GM23338 (cell line): Measurements from ENCODE around the gene PRKCQ.

Experiments used
- CREB1 ChIP-seq: fragments of 250-450 bp; sonication (Bioruptor Pico); IDR thresholded peaks from 2 replicates; pipeline ENCODE4 v1.5.0; 2020; ENCODE audit warnings: low read depth, mild to moderate bottlenecking, moderate library complexity
- ETS1 ChIP-seq: IDR thresholded peaks from 2 replicates; pipeline ENCODE4 v1.6.1; 2016; ENCODE audit warnings: antibody characterized with exemption
- EZH2 ChIP-seq: fragments of 200-600 bp; sonication (generic); IDR thresholded peaks from one replicate; pipeline ENCODE4 v1.8.0; 2017; ENCODE audit warnings: antibody characterized with exemption, mild to moderate bottlenecking, low read depth; ENCODE audit not compliant: unreplicated experiment
- EZH2phosphoT487 ChIP-seq: fragments of 200-600 bp; sonication (generic); IDR thresholded peaks from one replicate; pipeline ENCODE4 v1.8.1; 2018; ENCODE audit warnings: antibody characterized with exemption; ENCODE audit not compliant: unreplicated experiment
- JUNB ChIP-seq: IDR thresholded peaks from one replicate; pipeline ENCODE4 v1.6.1; 2016; ENCODE audit warnings: antibody characterized with exemption; ENCODE audit not compliant: unreplicated experiment
- POLR2AphosphoS5 ChIP-seq: IDR thresholded peaks from 2 replicates; pipeline ENCODE4 v1.6.1; 2016; ENCODE audit warnings: antibody characterized with exemption, low read depth
- REST ChIP-seq: IDR thresholded peaks from one replicate; pipeline ENCODE4 v1.6.1; 2018; ENCODE audit warnings: antibody characterized with exemption; ENCODE audit not compliant: unreplicated experiment
- STAT1 ChIP-seq: IDR thresholded peaks from one replicate; pipeline ENCODE4 v1.6.1; 2016; ENCODE audit warnings: antibody characterized with exemption; ENCODE audit not compliant: unreplicated experiment
- TF ChIP-seq, protein P1 (sequence below), 2 experiments: fragments of 200-600 bp in 1 of 2; sonication (generic) in 1 of 2; conservative IDR thresholded peaks; 2 replicates each; pipeline versions ENCODE4 v1.5.1 to v1.6.1; 2016 to 2017; ENCODE audit warnings: antibody characterized with exemption in 2 of 2, low read depth in 2 of 2, mild to moderate bottlenecking in 2 of 2, moderate library complexity in 1 of 2

GRCh38 chr10:6478722-6479121 lies 101.4 kb downstream of the PRKCQ start:
- TF ChIP-seq, protein P1, sequence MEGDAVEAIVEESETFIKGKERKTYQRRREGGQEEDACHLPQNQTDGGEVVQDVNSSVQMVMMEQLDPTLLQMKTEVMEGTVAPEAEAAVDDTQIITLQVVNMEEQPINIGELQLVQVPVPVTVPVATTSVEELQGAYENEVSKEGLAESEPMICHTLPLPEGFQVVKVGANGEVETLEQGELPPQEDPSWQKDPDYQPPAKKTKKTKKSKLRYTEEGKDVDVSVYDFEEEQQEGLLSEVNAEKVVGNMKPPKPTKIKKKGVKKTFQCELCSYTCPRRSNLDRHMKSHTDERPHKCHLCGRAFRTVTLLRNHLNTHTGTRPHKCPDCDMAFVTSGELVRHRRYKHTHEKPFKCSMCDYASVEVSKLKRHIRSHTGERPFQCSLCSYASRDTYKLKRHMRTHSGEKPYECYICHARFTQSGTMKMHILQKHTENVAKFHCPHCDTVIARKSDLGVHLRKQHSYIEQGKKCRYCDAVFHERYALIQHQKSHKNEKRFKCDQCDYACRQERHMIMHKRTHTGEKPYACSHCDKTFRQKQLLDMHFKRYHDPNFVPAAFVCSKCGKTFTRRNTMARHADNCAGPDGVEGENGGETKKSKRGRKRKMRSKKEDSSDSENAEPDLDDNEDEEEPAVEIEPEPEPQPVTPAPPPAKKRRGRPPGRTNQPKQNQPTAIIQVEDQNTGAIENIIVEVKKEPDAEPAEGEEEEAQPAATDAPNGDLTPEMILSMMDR (conservative IDR thresholded peaks at IDR 0.05; ENCODE audit: low read depth in 2 of 2), result peak; percentile 66 to 76
- no peak for TF ChIP-seq EZH2
- no peak for TF ChIP-seq POLR2AphosphoS5
- no peak for TF ChIP-seq REST
- TF ChIP-seq CREB1 (CRISPR knock-in tag), result no peak
- no peak for TF ChIP-seq EZH2phosphoT487
- TF ChIP-seq ETS1, result no peak
- no peak for TF ChIP-seq STAT1
- TF ChIP-seq JUNB, result no peak
